DMS79 (cell line): Measurements from ENCODE around the gene SRGAP2B.
"Not testable (repeated sequence)": the region's sequence is repeated elsewhere in the genome, so short reads cannot be mapped to it uniquely, and the experiment has no call there.

ENCODE experiments used
- DNase-seq: peaks from one replicate; lab custom pipeline; 2025; lab: John Stamatoyannopoulos, UW

SRGAP2B gene

DNA sequence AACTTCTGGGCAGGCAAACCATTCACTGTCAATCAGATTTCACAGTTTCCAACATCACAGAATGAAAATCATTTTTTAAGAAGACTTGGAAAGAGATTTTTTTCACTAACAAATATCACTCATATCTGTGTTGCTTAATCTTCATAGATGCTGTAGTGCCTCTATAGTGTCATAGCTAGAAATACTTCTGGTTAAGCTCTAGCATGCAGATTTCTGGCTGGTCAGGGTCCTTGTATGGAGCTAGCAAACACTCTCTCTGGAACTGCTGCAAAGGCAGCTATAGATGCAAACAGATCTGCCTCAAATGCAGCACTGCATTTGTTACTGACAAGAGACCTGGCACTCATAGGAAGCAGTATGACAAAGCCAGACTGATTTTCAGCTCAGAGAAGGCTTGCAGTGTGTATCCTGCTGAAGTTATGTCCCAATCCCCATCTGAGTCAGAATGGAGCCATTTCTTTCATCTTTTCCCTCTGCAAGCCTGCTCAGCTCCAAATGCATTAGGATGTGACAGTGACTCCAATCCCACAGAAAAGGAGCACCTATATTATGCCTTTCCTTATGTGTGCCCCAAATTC is 99.2 kb downstream of the SRGAP2B start:
- DNase-seq, result not testable (repeated sequence)

- DNase-seq, result not testable (repeated sequence)
Observed at GRCh38 chr1:144992915-144993314, 102.2 kb downstream of the SRGAP2B start.

GRCh38 chr1:144990611-144991010 is 104.5 kb downstream of the SRGAP2B start:
- not testable (repeated sequence) for DNase-seq

DNA sequence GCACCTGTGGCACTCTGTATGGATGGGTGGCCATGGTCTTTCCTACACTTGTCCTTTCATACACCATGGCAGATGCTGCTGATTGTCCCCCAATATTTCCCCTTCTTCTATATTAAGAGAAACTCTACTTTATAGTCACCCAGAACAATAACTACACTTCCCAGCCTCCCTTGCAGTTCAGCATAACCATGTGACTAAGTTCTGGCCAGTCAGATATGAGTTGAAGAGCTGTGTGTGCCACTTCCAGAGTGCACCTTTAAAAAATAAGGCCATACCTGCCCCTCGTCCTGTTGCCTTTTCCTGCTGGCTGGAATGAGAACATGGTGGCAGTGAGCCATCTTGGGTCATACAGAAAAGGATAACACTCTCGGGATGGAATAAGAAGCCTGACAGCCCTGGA is 108.0 kb downstream of the SRGAP2B start:
- not testable (repeated sequence) for DNase-seq

GRCh38 chr1:144986171-144986860 is 108.8 kb downstream of the SRGAP2B start:
- not testable (repeated sequence) for DNase-seq

DNA sequence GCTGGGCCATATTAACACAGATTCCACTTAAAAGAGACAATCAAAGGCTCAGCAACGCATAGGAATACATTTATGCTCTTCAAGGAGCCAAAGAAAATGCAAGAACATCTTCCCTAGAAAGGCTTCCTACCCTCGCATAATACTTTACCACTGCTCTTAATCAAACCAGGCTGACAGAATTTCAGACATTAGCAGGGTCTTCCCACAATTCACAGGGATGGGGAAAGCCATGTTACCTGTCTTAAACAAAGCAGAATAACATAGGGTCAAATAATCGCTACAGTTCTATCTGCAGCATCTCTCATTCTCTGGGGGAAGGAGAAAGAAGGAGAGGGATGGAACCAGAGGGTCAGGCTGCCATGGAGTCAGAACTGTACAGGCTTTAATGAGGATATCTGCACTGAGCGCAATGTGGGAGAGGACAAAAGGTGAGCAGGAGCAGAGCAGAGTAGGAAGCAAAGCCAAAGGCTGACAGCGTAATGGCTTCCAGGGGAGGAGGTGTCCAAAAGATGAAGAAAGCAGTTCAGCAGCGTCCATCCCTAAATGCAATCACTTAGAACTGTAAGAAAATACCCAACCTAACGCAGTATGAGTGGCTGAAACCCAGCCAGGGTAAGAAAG is 109.5 kb downstream of the SRGAP2B start:
- not testable (repeated sequence) for DNase-seq

GRCh38 chr1:144982802-144983525 is 112.2 kb downstream of the SRGAP2B start:
- DNase-seq, result not testable (repeated sequence)

GRCh38 chr1:144981157-144981556 is 114.0 kb downstream of the SRGAP2B start:
- not testable (repeated sequence) for DNase-seq

DNA sequence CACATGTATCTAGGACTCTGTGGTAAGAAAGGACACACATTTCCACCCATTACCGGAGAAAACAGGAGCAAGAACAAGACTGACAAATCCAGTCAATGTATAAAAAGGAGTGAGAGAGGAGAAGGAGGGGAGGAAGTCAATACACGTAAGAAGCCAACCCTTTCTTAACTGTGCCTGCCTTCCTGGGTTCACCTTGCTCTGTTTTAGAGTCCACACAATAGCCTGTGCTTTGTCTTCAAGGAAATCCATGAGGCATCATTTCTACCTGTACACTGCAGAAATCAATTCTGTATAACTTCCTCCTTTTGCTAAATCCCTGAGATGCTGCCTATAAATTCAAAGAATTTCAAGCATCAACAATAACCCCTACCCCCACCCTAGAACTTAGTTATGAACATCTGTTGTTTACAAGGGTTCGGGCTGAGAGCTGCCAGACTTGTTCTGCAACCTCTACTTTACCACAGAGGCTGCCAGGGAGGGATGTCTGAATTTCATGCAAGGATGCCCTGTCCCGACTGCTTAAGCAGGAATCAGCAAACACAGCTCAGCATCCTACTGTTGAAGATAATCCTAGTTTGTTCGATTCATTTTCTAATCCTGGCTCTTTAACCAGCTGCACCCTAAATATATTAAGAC is 115.0 kb downstream of the SRGAP2B start:
- not testable (repeated sequence) for DNase-seq

DNA sequence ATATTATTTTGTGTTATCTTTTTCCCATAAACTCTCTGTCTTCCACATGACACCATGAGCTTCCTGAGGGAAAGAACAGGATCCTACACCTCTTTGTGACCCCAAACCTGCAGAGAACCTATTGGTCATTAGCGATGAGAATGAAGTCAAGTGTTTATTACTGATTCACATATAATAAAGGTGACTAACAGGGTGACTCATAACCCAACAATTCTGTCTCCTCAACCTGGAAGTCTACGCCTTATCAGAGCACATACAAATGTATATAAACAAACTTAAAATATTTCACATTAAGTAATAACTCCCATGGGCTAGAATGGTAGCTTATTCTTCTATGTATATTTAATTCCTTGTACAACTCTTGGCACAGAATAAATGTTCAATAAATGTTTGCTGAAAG is 117.3 kb downstream of the SRGAP2B start:
- DNase-seq, result not testable (repeated sequence)

DNA sequence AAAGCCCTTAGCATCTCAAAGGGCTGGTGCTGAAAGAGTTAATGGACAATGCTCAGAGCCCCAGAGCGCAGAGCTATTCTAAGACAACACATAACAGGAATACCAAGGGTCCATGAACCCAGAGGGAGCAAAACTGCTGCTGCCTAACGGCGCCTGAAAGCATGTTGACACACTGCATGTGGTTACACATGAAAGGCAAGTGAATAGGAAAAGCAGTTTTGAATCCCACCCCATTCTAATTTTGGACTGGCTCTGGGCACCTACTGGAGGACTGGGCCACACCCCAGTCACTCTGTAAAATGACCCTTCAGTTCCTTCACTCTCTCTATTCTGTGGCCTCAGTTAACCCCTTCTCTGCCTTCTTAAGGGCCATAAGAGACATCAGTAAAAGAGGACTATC is 123.2 kb downstream of the SRGAP2B start:
- not testable (repeated sequence) for DNase-seq

GRCh38 chr1:144966488-144966887 is 128.6 kb downstream of the SRGAP2B start:
- not testable (repeated sequence) for DNase-seq

GRCh38 chr1:144964765-144965164 is 130.4 kb downstream of the SRGAP2B start:
- DNase-seq, result not testable (repeated sequence)

DNA sequence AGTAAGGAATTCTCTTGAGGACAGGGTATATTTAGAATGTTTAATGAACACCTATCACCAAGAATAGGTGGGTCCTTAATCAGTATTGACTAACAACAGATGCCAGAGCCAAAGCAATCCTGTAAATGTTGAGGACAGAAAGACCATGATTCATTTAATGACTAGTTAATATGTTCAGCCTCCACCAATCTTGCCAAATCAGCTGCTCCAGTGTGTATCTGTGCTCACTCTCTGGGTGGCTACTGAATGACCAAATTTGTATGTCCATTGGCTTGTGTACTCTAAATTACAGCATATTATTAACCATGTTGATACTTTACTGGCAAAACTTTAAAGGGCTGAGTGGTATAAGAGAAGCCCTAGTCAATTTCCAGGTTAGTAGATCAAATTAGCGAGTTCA is 130.9 kb downstream of the SRGAP2B start:
- not testable (repeated sequence) for DNase-seq

- not testable (repeated sequence) for DNase-seq
Observed at GRCh38 chr1:144963571-144963970, 131.6 kb downstream of the SRGAP2B start.

DNA sequence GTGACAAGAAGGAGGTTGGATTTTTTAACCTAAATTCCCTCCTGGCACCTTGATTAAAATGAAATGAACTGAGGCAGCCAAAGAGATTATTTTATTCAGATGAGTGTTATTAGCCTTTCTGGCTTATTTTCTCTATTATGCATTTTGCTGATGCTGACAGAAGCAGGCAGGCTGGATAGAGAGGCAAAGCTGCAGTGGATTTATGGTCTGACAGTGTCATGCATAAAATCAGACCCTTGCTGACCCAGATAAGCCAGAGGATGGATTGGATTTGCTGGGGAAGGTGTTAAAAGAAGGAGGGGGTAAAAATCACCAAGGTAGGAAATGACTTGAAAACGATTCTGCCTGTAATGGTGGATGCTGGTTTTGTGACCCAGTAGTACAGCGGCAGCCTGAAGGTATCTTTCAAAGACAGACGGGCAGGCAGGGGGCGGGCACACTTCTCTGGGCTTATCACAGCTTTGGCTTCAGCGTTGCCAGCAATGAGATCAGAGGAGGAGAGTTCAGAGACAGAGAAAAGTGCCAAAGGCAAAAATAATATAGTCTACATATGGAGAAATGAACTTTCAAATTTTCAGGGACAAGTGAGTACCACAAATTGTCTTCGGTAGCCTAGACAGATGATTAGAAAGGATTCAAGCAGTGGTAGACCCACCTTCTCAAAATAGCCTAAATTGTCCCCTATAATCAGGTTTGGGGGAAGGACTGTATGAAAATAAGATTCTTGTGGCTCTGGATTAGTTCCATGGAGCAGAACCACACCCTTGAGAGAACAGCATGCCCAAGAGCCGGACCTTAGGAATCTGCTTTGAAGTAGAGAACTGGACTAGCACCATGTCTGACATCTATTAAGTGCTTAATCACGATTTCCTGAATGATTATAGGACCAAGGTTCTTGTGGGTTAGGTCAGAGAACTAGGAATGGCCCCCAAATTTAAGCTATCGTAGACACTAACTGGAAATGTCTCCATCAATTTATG is 133.2 kb downstream of the SRGAP2B start:
- DNase-seq, result not testable (repeated sequence)

DNA sequence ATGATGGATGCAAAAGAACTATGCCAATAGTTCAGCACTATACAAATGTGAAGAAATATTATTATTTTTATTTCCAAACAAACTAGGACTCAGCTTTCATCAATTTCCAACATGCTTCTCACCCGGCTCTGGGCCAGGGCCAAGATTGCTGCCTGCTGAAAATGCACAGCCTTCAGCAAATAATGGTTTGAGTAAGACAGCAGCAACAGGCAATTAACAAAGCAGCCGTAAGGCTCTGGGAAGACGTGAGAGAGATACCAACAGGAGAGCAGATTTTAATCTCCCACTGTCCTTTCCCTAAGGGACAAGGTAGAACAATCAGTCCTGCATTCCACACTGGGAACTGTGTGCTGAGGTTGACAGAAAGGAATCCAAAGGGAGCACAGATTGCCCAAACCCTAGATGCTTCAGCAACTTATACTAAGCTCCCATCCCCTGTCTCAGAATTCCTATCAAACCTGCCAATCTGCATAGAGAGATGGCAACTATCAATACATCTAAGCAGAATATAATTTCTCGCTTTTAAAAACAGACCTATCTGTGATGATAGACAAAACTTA is 134.1 kb downstream of the SRGAP2B start:
- DNase-seq, result not testable (repeated sequence)

- not testable (repeated sequence) for DNase-seq
Observed at GRCh38 chr1:144948390-144948789, 146.7 kb downstream of the SRGAP2B start.

- DNase-seq, result not testable (repeated sequence)
Observed at GRCh38 chr1:144947495-144947894, 147.6 kb downstream of the SRGAP2B start.
